ENCODE results near the gene ZNF213.

- TF ChIP-seq POLR2AphosphoS5 (IDR thresholded peaks at IDR 0.05; ENCODE audit: borderline replicate concordance, low read depth, low read length) (no peak), EZH2 (IDR thresholded peaks at IDR 0.05) (no peak)
Measured at GRCh38 chr16:3101018-3101840, 33.6 kb upstream of the ZNF213 start.

Data from SK-N-MC (cell line).